TTC549 (cell line): ENCODE data around the gene TNS3.
"Not testable (repeated sequence)": the region's sequence is repeated elsewhere in the genome, so short reads cannot be mapped to it uniquely, and the experiment has no call there.

ENCODE experiments used
- FAIRE-seq: peaks from 2 replicates; lab custom pipeline; 2012; peaks lifted over from hg19 to GRCh38; lab: Jason Lieb, UNC

Gene TNS3

GRCh38 chr7:47469846-47470245 lies 112.1 kb downstream of the TNS3 start:
- not testable (repeated sequence) for FAIRE-seq

- no peak for FAIRE-seq
Observed at GRCh38 chr7:47466832-47467231, 115.1 kb downstream of the TNS3 start.

- FAIRE-seq, result no peak
Observed at GRCh38 chr7:47465191-47465590, 116.7 kb downstream of the TNS3 start.

- no peak for FAIRE-seq
Observed at GRCh38 chr7:47464266-47464665, 117.6 kb downstream of the TNS3 start.

GRCh38 chr7:47461746-47462145 lies 120.2 kb downstream of the TNS3 start:
- no peak for FAIRE-seq

- no peak for FAIRE-seq
Observed at GRCh38 chr7:47461161-47461560, 120.8 kb downstream of the TNS3 start.

GRCh38 chr7:47460251-47460989 lies 121.5 kb downstream of the TNS3 start:
- no peak for FAIRE-seq

- no peak for FAIRE-seq
Observed at GRCh38 chr7:47458486-47458885, 123.4 kb downstream of the TNS3 start.

GRCh38 chr7:47458057-47458456 lies 123.9 kb downstream of the TNS3 start:
- FAIRE-seq, result no peak

GRCh38 chr7:47456210-47456955 lies 125.5 kb downstream of the TNS3 start:
- FAIRE-seq, result no peak

- no peak for FAIRE-seq
Observed at GRCh38 chr7:47455872-47456185, 126.1 kb downstream of the TNS3 start.

- FAIRE-seq, result no peak
Observed at GRCh38 chr7:47454974-47455871, 126.7 kb downstream of the TNS3 start.

- no peak for FAIRE-seq
Observed at GRCh38 chr7:47454069-47454973, 127.6 kb downstream of the TNS3 start.

- no peak for FAIRE-seq
Observed at GRCh38 chr7:47453093-47454061, 128.5 kb downstream of the TNS3 start.

GRCh38 chr7:47452715-47453092 lies 129.2 kb downstream of the TNS3 start:
- no peak for FAIRE-seq

GRCh38 chr7:47452295-47452694 lies 129.6 kb downstream of the TNS3 start:
- FAIRE-seq, result no peak

GRCh38 chr7:47451851-47452205 lies 130.1 kb downstream of the TNS3 start:
- FAIRE-seq, result no peak

GRCh38 chr7:47449810-47450590 lies 131.9 kb downstream of the TNS3 start:
- no peak for FAIRE-seq

- FAIRE-seq, result no peak
Observed at GRCh38 chr7:47448971-47449370, 132.9 kb downstream of the TNS3 start.
